Measurements from ENCODE around the gene HHAT.

HHAT gene

GRCh38 chr1:210540288-210540687 is 211.6 kb downstream of the HHAT start:
- DNase-seq (ENCODE audit: low spot score): no peak

GRCh38 chr1:210541680-210542358 is 213.1 kb downstream of the HHAT start:
- no peak for DNase-seq (ENCODE audit: low spot score)

- DNase-seq (ENCODE audit: low spot score): no peak
Observed at GRCh38 chr1:210551899-210552298, 223.2 kb downstream of the HHAT start.

GRCh38 chr1:210553711-210554110 is 225.0 kb downstream of the HHAT start:
- no peak for DNase-seq (ENCODE audit: low spot score)

- DNase-seq (ENCODE audit: low spot score): no peak
Observed at GRCh38 chr1:210554382-210554781, 225.7 kb downstream of the HHAT start.

GRCh38 chr1:210556475-210556874 is 227.8 kb downstream of the HHAT start:
- DNase-seq (ENCODE audit: low spot score): no peak

GRCh38 chr1:210557426-210558077 is 228.8 kb downstream of the HHAT start:
- DNase-seq (ENCODE audit: low spot score): no peak

- DNase-seq (ENCODE audit: low spot score): no peak
Observed at GRCh38 chr1:210558302-210558701, 229.6 kb downstream of the HHAT start.

GRCh38 chr1:210565306-210565705 is 236.6 kb downstream of the HHAT start:
- DNase-seq (ENCODE audit: low spot score): no peak

- DNase-seq (ENCODE audit: low spot score): no peak
Observed at GRCh38 chr1:210568631-210569030, 239.9 kb downstream of the HHAT start.

- no peak for DNase-seq (ENCODE audit: low spot score)
Observed at GRCh38 chr1:210570116-210570515, 241.4 kb downstream of the HHAT start.

- DNase-seq (ENCODE audit: low spot score): peak; percentile 52
Observed at GRCh38 chr1:210571356-210572284, 242.9 kb downstream of the HHAT start.

GRCh38 chr1:210573141-210573540 is 244.4 kb downstream of the HHAT start:
- DNase-seq (ENCODE audit: low spot score): peak; percentile 71

- peak; percentile 49 for DNase-seq (ENCODE audit: low spot score)
Observed at GRCh38 chr1:210582205-210582970, 253.7 kb downstream of the HHAT start.

- peak; percentile 92 for DNase-seq (ENCODE audit: low spot score)
Observed at GRCh38 chr1:210584439-210585113, 255.9 kb downstream of the HHAT start.

- DNase-seq (ENCODE audit: low spot score): no peak
Observed at GRCh38 chr1:210586771-210587170, 258.1 kb downstream of the HHAT start.

- DNase-seq (ENCODE audit: low spot score): no peak
Observed at GRCh38 chr1:210587566-210587965, 258.9 kb downstream of the HHAT start.

GRCh38 chr1:210588357-210588756 is 259.7 kb downstream of the HHAT start:
- DNase-seq (ENCODE audit: low spot score): no peak

- no peak for DNase-seq (ENCODE audit: low spot score)
Observed at GRCh38 chr1:210588946-210589345, 260.2 kb downstream of the HHAT start.

- DNase-seq (ENCODE audit: low spot score): no peak
Observed at GRCh38 chr1:210591214-210591613, 262.5 kb downstream of the HHAT start.

GRCh38 chr1:210594605-210595004 is 265.9 kb downstream of the HHAT start:
- DNase-seq (ENCODE audit: low spot score): no peak
